BE2C (cell line): ENCODE measurements around the gene SEC61G.
A peak's percentile ranks its signal among the peaks of the same experiment; 100 is the strongest.

Source experiments
- DNase-seq: peaks from one replicate; pipeline ENCODE4 v3.0.0-alpha.2; 2020
- H3K27me3 ChIP-seq: fragments of 250-450 bp; sonication (Bioruptor Pico); 2 replicates; pipeline ENCODE4 v1.5.1; 2020; ENCODE audit warnings: mild to moderate bottlenecking
- H3K36me3 ChIP-seq: fragments of 250-450 bp; sonication (Bioruptor Pico); 2 replicates; pipeline ENCODE4 v1.5.1; 2020; ENCODE audit warnings: mild to moderate bottlenecking
- H3K4me1 ChIP-seq: fragments of 250-450 bp; sonication (Bioruptor Pico); 2 replicates; pipeline ENCODE4 v1.5.1; 2020
- H3K4me3 ChIP-seq: 2 replicates; pipeline ENCODE4 v1.5.1; 2011; ENCODE audit warnings: low read depth, low read length
- H3K9me3 ChIP-seq: fragments of 250-450 bp; sonication (Bioruptor Pico); 2 replicates; pipeline ENCODE4 v1.5.1; 2020
- CTCF ChIP-seq: IDR thresholded peaks from 2 replicates; pipeline ENCODE4 v1.5.1; 2012; ENCODE audit warnings: mild to moderate bottlenecking, low read depth, low read length

The SEC61G gene

GRCh38 chr7:54711900-54712595 is 47.0 kb downstream of the SEC61G start:
- no peaks in the 10 kb centered on the region for H3K27me3 ChIP-seq
- no peaks in the 10 kb centered on the region for H3K9me3 ChIP-seq
- no peaks in the 10 kb centered on the region for H3K4me1 ChIP-seq
- DNase-seq, result no peak
- no peak overlapping the region for H3K4me3 ChIP-seq
- no peak for TF ChIP-seq CTCF
- no peaks in the 10 kb centered on the region for H3K36me3 ChIP-seq

- Histone ChIP-seq H3K9me3 (no peaks in the 10 kb centered on the region), H3K27me3 (no peaks in the 10 kb centered on the region), H3K4me3 (no peak overlapping the region), H3K36me3 (no peaks in the 10 kb centered on the region), H3K4me1 (no peaks in the 10 kb centered on the region)
- no peak for DNase-seq
- no peak for TF ChIP-seq CTCF
These were observed 49.7 kb downstream of the SEC61G start for GRCh38 chr7:54709283-54709682.

- H3K4me1 ChIP-seq, result no peaks in the 10 kb centered on the region
- peak; percentile 62 for DNase-seq
- H3K4me3 ChIP-seq, result no peak overlapping the region
- no peak for TF ChIP-seq CTCF
- no peaks in the 10 kb centered on the region for H3K36me3 ChIP-seq
- H3K27me3 ChIP-seq, result no peaks in the 10 kb centered on the region; the same call in 1 of the 2 replicates
- H3K9me3 ChIP-seq, result no peaks in the 10 kb centered on the region
These were observed 53.6 kb downstream of the SEC61G start for GRCh38 chr7:54705436-54705835.

GRCh38 chr7:54704851-54705250 is 54.2 kb downstream of the SEC61G start:
- no peak for TF ChIP-seq CTCF
- Histone ChIP-seq H3K4me3 (no peak overlapping the region), H3K27me3 (no peaks in the 10 kb centered on the region; the same call in 1 of the 2 replicates), H3K36me3 (no peaks in the 10 kb centered on the region), H3K9me3 (no peaks in the 10 kb centered on the region), H3K4me1 (no peaks in the 10 kb centered on the region)
- DNase-seq, result no peak
